WTC11 (cell line): ENCODE data around the gene ASB3. TPM values are rescaled to one million over a fixed set of nuclear protein-coding genes. Genes with fewer than 3 reads are reported as not detected.

Experiments
- ATAC-seq: fragments of 200-7000 bp; cut with Tn5 transposase; 2 replicates; pipeline ENCODE4 v1.10.0; 2021; ENCODE audit warnings: mild to moderate bottlenecking, moderate library complexity
- CTCF ChIA-PET: fragments of 300-600 bp; sonication (Branson Sonifier 250); formaldehyde crosslinking; loops from one replicate; lab custom pipeline; 2021; ENCODE audit warnings: antibody characterized with exemption; lab: Charles Lee
- POLR2A ChIA-PET: fragments of 350-600 bp; sonication (Branson Sonifier 250); formaldehyde crosslinking; loops from one replicate; lab custom pipeline; 2021; ENCODE audit warnings: antibody characterized with exemption; lab: Charles Lee
- DNase-seq: peaks from one replicate; pipeline ENCODE4 v3.0.0; 2021; ENCODE audit warnings: low spot score
- H3K27ac Mint-ChIP-seq: 2 replicates; pipeline ENCODE4 v1.8.0; 2021; ENCODE audit warnings: mixed read lengths
- H3K27me3 Mint-ChIP-seq: 2 replicates; pipeline ENCODE4 v1.8.0; 2021; ENCODE audit warnings: low read depth, mild to moderate bottlenecking, moderate library complexity, mixed read lengths
- H3K36me3 Mint-ChIP-seq: 2 replicates; pipeline ENCODE4 v1.8.0; 2021; ENCODE audit warnings: mixed read lengths
- H3K4me1 Mint-ChIP-seq: 2 replicates; pipeline ENCODE4 v1.8.0; 2022; ENCODE audit warnings: mixed read lengths
- H3K4me3 Mint-ChIP-seq: 2 replicates; pipeline ENCODE4 v1.8.0; 2021; ENCODE audit warnings: mild to moderate bottlenecking, moderate library complexity, mixed read lengths
- H3K9me3 Mint-ChIP-seq: 2 replicates; pipeline ENCODE4 v1.8.0; 2021; ENCODE audit warnings: mixed read lengths
- CREM ChIP-seq: sonication (generic); formaldehyde crosslinking; IDR thresholded peaks from 2 replicates; pipeline ENCODE4 v1.8.1; 2022; ENCODE audit warnings: mild to moderate bottlenecking, missing genetic modification reagents, moderate library complexity
- FOXJ3 ChIP-seq: sonication (generic); formaldehyde crosslinking; IDR thresholded peaks from 2 replicates; pipeline ENCODE4 v1.9.0; 2021; ENCODE audit warnings: missing genetic modification reagents, mild to moderate bottlenecking, borderline replicate concordance
- NR3C1 ChIP-seq: sonication (generic); formaldehyde crosslinking; conservative IDR thresholded peaks from 2 replicates; pipeline ENCODE4 v1.8.1; 2023; ENCODE audit warnings: low read depth, mild to moderate bottlenecking, missing genetic modification reagents
- RELA ChIP-seq: sonication (generic); formaldehyde crosslinking; IDR thresholded peaks from 2 replicates; pipeline ENCODE4 v1.8.1; 2022; ENCODE audit warnings: missing genetic modification reagents, mild to moderate bottlenecking, borderline replicate concordance
- RORB ChIP-seq: fragments of 250-450 bp; sonication (Bioruptor Pico); IDR thresholded peaks from 2 replicates; pipeline ENCODE4 v1.9.0; 2021; ENCODE audit warnings: mild to moderate bottlenecking
- ZNF232 ChIP-seq: sonication (generic); formaldehyde crosslinking; IDR thresholded peaks from 2 replicates; pipeline ENCODE4 v1.8.0; 2022; ENCODE audit warnings: mild to moderate bottlenecking, missing genetic modification reagents
- total RNA-seq: library from RNA; stranded (reverse); gene quantifications from 3 replicates; pipeline ENCODE4 v1.2.3, GENCODE V29; 2021
- TF ChIP-seq, protein P1 (sequence below): sonication (generic); formaldehyde crosslinking; IDR thresholded peaks from 2 replicates; pipeline ENCODE4 v1.8.0; 2023; ENCODE audit warnings: missing genetic modification reagents, mild to moderate bottlenecking, borderline replicate concordance
- TF ChIP-seq, protein P2 (sequence below): sonication (generic); formaldehyde crosslinking; IDR thresholded peaks from 2 replicates; pipeline ENCODE4 v1.8.1; 2023; ENCODE audit warnings: mild to moderate bottlenecking, missing genetic modification reagents
- TF ChIP-seq, protein P3 (sequence below): sonication (generic); formaldehyde crosslinking; IDR thresholded peaks from 2 replicates; pipeline ENCODE4 v1.8.0; 2022; ENCODE audit warnings: missing genetic modification reagents
- TF ChIP-seq, protein P4 (sequence below): sonication (generic); formaldehyde crosslinking; IDR thresholded peaks from 2 replicates; pipeline ENCODE4 v1.8.1; 2022; ENCODE audit warnings: mild to moderate bottlenecking, moderate library complexity, missing genetic modification reagents
- TF ChIP-seq, protein P5 (sequence below): sonication (generic); formaldehyde crosslinking; IDR thresholded peaks from 2 replicates; pipeline ENCODE4 v1.8.0; 2023; ENCODE audit warnings: missing genetic modification reagents
- TF ChIP-seq, protein P6 (sequence below): sonication (generic); formaldehyde crosslinking; IDR thresholded peaks from 2 replicates; pipeline ENCODE4 v1.8.0; 2022; ENCODE audit warnings: mild to moderate bottlenecking, missing genetic modification reagents
- TF ChIP-seq, protein P7 (sequence below): fragments of 250-450 bp; sonication (Bioruptor Pico); IDR thresholded peaks from 2 replicates; pipeline ENCODE4 v1.9.0; 2021; ENCODE audit warnings: mild to moderate bottlenecking
- TF ChIP-seq, protein P8 (sequence below): fragments of 250-450 bp; sonication (Bioruptor Pico); IDR thresholded peaks from 2 replicates; pipeline ENCODE4 v2.1.2; 2022; ENCODE audit warnings: mild to moderate bottlenecking, moderate library complexity

The ASB3 gene
- total RNA-seq, 1 experiment from 2014 or later: 30.2 TPM

DNA sequence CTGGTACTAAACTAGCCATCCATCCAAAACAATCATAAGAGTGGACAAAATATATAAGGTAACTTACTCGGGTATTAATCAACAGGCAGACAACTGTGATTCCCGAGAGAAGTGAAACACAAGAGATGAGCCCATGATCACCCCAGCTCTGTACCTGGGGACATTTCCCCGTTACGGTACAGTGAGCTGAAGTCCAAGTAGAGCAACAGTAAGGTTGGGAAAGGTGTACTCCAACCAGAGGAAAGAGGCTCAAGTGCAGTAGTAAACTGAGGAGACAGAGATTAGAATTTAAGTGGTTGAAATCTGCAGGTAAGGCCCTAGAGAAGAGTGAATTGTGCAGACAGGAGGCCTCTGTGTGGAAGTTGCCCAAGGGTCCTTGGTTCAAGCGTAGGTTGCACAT is 49.7 kb downstream of the ASB3 start (continued):
- TF ChIP-seq, protein P1, sequence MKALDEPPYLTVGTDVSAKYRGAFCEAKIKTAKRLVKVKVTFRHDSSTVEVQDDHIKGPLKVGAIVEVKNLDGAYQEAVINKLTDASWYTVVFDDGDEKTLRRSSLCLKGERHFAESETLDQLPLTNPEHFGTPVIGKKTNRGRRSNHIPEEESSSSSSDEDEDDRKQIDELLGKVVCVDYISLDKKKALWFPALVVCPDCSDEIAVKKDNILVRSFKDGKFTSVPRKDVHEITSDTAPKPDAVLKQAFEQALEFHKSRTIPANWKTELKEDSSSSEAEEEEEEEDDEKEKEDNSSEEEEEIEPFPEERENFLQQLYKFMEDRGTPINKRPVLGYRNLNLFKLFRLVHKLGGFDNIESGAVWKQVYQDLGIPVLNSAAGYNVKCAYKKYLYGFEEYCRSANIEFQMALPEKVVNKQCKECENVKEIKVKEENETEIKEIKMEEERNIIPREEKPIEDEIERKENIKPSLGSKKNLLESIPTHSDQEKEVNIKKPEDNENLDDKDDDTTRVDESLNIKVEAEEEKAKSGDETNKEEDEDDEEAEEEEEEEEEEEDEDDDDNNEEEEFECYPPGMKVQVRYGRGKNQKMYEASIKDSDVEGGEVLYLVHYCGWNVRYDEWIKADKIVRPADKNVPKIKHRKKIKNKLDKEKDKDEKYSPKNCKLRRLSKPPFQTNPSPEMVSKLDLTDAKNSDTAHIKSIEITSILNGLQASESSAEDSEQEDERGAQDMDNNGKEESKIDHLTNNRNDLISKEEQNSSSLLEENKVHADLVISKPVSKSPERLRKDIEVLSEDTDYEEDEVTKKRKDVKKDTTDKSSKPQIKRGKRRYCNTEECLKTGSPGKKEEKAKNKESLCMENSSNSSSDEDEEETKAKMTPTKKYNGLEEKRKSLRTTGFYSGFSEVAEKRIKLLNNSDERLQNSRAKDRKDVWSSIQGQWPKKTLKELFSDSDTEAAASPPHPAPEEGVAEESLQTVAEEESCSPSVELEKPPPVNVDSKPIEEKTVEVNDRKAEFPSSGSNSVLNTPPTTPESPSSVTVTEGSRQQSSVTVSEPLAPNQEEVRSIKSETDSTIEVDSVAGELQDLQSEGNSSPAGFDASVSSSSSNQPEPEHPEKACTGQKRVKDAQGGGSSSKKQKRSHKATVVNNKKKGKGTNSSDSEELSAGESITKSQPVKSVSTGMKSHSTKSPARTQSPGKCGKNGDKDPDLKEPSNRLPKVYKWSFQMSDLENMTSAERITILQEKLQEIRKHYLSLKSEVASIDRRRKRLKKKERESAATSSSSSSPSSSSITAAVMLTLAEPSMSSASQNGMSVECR (CRISPR knock-in tag): no peak
- TF ChIP-seq, protein P2, sequence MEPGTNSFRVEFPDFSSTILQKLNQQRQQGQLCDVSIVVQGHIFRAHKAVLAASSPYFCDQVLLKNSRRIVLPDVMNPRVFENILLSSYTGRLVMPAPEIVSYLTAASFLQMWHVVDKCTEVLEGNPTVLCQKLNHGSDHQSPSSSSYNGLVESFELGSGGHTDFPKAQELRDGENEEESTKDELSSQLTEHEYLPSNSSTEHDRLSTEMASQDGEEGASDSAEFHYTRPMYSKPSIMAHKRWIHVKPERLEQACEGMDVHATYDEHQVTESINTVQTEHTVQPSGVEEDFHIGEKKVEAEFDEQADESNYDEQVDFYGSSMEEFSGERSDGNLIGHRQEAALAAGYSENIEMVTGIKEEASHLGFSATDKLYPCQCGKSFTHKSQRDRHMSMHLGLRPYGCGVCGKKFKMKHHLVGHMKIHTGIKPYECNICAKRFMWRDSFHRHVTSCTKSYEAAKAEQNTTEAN (CRISPR knock-in tag): no peak

DNA sequence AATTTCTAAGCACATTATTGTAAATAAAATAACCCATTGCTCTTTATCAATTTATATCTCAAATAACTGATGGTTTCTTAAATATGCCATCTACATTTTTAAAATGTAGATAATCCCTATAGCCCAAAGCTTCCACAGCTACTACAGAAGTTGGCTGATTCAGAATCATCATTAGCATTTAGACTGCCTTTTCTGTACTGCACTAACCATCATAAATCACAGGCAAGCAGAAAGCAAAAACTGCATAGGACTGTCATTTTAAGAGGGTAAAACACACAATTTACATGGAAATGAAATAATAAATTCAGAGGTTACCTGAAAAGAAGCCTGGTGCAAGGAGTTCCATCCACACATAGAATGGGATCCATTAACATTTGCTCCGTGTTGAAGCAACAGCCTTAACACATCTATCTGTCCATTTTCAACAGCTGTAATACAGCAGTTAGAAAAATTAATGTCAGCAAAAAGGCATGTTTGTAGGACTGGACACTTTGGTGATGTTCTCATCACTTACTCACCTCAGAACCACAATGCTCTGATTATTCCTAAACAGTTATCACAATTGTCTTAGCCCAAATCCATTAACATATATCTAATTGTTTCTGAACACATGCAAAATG is 57.5 kb downstream of the ASB3 start:
- Mint-ChIP-seq H3K27me3 (no peaks in the 10 kb centered on the region), H3K9me3 (peaks cover 23% of the 10 kb centered on the region), H3K4me1 (peaks cover 12% of the 10 kb centered on the region), H3K27ac (no peak overlapping the region; the same call in 1 of the 2 replicates), H3K36me3 (peaks cover 41% of the 10 kb centered on the region), H3K4me3 (no peak overlapping the region)
- ATAC-seq (no peak), DNase-seq (no peak)
- ChIA-PET POLR2A (no interaction called here), CTCF (no interaction called here)
- no peak for TF ChIP-seq RORB (CRISPR knock-in tag)
- TF ChIP-seq NR3C1 (CRISPR knock-in tag): no peak
- TF ChIP-seq, protein P3, sequence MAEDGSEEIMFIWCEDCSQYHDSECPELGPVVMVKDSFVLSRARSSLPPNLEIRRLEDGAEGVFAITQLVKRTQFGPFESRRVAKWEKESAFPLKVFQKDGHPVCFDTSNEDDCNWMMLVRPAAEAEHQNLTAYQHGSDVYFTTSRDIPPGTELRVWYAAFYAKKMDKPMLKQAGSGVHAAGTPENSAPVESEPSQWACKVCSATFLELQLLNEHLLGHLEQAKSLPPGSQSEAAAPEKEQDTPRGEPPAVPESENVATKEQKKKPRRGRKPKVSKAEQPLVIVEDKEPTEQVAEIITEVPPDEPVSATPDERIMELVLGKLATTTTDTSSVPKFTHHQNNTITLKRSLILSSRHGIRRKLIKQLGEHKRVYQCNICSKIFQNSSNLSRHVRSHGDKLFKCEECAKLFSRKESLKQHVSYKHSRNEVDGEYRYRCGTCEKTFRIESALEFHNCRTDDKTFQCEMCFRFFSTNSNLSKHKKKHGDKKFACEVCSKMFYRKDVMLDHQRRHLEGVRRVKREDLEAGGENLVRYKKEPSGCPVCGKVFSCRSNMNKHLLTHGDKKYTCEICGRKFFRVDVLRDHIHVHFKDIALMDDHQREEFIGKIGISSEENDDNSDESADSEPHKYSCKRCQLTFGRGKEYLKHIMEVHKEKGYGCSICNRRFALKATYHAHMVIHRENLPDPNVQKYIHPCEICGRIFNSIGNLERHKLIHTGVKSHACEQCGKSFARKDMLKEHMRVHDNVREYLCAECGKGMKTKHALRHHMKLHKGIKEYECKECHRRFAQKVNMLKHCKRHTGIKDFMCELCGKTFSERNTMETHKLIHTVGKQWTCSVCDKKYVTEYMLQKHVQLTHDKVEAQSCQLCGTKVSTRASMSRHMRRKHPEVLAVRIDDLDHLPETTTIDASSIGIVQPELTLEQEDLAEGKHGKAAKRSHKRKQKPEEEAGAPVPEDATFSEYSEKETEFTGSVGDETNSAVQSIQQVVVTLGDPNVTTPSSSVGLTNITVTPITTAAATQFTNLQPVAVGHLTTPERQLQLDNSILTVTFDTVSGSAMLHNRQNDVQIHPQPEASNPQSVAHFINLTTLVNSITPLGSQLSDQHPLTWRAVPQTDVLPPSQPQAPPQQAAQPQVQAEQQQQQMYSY: no peak
- TF ChIP-seq, protein P4, sequence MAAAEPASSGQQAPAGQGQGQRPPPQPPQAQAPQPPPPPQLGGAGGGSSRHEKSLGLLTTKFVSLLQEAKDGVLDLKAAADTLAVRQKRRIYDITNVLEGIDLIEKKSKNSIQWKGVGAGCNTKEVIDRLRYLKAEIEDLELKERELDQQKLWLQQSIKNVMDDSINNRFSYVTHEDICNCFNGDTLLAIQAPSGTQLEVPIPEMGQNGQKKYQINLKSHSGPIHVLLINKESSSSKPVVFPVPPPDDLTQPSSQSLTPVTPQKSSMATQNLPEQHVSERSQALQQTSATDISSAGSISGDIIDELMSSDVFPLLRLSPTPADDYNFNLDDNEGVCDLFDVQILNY (CRISPR knock-in tag): no peak
- TF ChIP-seq CREM (CRISPR knock-in tag): no peak
- TF ChIP-seq, protein P5, sequence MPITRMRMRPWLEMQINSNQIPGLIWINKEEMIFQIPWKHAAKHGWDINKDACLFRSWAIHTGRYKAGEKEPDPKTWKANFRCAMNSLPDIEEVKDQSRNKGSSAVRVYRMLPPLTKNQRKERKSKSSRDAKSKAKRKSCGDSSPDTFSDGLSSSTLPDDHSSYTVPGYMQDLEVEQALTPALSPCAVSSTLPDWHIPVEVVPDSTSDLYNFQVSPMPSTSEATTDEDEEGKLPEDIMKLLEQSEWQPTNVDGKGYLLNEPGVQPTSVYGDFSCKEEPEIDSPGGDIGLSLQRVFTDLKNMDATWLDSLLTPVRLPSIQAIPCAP (CRISPR knock-in tag): no peak
- TF ChIP-seq, protein P6, sequence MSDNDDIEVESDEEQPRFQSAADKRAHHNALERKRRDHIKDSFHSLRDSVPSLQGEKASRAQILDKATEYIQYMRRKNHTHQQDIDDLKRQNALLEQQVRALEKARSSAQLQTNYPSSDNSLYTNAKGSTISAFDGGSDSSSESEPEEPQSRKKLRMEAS: no peak
- TF ChIP-seq, protein P7, sequence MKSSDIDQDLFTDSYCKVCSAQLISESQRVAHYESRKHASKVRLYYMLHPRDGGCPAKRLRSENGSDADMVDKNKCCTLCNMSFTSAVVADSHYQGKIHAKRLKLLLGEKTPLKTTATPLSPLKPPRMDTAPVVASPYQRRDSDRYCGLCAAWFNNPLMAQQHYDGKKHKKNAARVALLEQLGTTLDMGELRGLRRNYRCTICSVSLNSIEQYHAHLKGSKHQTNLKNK (CRISPR knock-in tag): no peak
- TF ChIP-seq RELA (CRISPR knock-in tag): no peak
- no peak for TF ChIP-seq ZNF232 (CRISPR knock-in tag)
- TF ChIP-seq, protein P1 (CRISPR knock-in tag): no peak
- TF ChIP-seq, protein P8, sequence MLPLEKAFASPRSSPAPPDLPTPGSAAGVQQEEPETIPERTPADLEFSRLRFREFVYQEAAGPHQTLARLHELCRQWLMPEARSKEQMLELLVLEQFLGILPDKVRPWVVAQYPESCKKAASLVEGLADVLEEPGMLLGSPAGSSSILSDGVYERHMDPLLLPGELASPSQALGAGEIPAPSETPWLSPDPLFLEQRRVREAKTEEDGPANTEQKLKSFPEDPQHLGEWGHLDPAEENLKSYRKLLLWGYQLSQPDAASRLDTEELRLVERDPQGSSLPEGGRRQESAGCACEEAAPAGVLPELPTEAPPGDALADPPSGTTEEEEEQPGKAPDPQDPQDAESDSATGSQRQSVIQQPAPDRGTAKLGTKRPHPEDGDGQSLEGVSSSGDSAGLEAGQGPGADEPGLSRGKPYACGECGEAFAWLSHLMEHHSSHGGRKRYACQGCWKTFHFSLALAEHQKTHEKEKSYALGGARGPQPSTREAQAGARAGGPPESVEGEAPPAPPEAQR (CRISPR knock-in tag): no peak
- no peak for TF ChIP-seq FOXJ3 (CRISPR knock-in tag)
